Measurements from ENCODE around the gene SNAP47.

Gene SNAP47

DNA sequence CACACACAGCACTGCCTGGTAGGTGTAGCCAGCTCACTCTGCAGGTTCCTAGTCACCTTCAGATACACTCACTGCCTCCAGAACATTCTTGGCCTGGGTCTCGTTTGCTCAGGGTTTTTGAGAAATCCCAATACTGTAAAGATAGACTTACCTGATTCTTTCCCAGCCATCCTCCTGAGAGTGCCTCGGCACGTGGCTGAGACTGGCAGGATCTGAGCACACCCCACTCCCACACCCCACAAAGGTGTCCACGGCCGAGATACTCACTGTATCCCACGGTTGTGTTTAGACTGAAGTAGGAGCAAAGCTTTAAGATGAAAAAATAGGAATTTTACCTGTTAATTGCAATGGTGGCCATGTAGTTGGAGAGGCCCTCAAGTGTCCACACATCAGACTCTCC lies 33.4 kb downstream of the SNAP47 start:
- no peak for DNase-seq (ENCODE audit: low read depth)
- no peak overlapping the region for H3K4me3 ChIP-seq (ENCODE audit: control insufficient read depth, low read depth, low read length)
- TF ChIP-seq, protein P1, sequence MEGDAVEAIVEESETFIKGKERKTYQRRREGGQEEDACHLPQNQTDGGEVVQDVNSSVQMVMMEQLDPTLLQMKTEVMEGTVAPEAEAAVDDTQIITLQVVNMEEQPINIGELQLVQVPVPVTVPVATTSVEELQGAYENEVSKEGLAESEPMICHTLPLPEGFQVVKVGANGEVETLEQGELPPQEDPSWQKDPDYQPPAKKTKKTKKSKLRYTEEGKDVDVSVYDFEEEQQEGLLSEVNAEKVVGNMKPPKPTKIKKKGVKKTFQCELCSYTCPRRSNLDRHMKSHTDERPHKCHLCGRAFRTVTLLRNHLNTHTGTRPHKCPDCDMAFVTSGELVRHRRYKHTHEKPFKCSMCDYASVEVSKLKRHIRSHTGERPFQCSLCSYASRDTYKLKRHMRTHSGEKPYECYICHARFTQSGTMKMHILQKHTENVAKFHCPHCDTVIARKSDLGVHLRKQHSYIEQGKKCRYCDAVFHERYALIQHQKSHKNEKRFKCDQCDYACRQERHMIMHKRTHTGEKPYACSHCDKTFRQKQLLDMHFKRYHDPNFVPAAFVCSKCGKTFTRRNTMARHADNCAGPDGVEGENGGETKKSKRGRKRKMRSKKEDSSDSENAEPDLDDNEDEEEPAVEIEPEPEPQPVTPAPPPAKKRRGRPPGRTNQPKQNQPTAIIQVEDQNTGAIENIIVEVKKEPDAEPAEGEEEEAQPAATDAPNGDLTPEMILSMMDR (conservative IDR thresholded peaks at IDR 0.05; ENCODE audit: control insufficient read depth, insufficient read depth, low read depth, low read length), result no peak

DNA sequence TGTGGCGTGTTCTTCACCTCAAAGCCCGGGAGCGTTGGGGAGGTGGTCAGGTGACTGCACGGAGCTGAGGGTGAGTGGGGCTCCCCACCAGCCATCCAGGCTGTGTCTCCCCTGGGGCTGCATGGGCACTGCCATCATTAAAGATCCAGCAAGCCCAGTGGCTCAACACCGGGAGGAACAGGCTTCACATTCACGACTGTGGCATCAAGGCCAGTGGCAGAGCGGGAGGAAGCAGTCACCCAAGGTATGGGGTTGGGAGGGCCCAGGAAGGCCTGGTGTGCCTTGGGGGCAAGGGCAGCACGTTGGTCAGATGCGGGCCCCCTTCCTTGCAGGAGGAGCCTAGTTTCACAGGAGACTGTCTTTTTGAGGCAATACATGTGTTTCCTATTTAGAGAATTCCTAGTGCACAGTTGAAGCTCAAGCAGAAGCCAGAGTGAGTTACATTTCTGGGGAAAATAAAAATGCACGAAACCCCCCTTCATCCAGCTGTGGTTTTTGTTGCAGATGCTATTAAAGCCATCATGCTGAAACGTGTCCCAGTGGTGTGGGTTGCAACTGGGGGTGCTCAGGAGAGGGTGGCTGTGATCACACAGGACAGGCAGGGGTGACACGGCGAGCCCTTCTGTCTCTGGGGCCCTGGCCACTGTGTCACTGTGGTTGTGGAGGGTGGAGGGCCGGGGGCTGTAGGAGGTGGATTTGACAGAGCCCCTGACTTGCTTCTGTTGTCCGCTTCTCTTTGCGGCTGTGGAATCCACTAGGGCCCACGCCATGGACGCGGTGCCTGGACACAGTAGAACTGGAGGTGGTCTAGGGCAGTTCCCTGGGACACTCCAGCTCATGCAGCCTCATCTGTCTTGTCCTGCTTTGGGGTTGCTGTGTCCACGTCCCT lies 34.1 kb downstream of the SNAP47 start:
- no peak overlapping the region for H3K4me3 ChIP-seq (ENCODE audit: control insufficient read depth, low read depth, low read length)
- TF ChIP-seq, protein P1 (conservative IDR thresholded peaks at IDR 0.05; ENCODE audit: control insufficient read depth, insufficient read depth, low read depth, low read length), result no peak
- no peak for DNase-seq (ENCODE audit: low read depth)

DNA sequence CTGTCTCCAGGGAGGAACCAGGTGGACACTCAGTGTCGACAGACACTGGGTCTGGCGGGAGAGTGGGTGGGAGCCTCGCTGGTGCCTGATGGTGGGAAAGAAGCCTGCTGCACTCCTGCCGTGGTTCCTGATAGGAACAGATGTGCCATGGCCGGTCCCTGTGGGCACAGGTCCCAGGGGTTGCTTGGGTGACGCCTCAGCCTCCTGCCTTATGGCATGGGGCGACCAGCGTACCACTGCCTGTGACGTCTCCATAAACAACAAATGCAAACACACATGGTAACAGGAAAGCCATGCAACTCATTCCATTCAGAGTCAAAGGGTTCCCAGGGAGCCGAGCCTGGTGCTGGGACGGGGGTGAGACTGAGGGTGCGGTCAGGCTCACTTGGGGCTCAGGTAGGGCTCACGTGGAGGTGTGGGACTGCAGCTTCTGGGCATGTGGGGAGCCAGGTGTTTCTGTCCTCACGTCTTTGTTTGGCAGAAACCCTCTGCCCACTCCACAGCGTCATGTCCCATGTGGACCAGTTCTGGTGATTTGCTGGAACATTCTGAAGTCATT lies 34.8 kb downstream of the SNAP47 start:
- DNase-seq (ENCODE audit: low read depth), result no peak
- no peak overlapping the region for H3K4me3 ChIP-seq (ENCODE audit: control insufficient read depth, low read depth, low read length)
- TF ChIP-seq, protein P1 (conservative IDR thresholded peaks at IDR 0.05; ENCODE audit: control insufficient read depth, insufficient read depth, low read depth, low read length), result no peak

DNA sequence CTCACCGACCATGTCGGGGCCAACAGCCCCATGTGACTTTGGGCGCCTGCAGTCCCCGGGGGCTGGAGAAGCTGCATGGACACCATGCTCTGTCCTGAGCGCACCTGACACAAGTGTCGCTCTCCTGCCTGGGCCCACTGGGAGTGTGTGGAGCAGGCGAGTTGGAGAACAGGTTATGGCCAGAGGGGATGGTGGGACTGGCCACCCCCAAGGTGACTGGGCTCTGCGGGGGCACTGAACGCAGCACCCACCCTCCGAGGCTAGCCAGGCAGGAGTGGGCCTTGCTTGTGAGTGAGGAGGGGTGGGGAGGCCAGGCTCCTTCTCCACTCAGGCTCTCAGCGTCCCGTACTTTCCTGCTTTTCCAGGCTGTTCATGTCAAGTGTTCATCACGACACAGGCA lies 35.6 kb downstream of the SNAP47 start:
- no peak for DNase-seq (ENCODE audit: low read depth)
- TF ChIP-seq, protein P1 (conservative IDR thresholded peaks at IDR 0.05; ENCODE audit: control insufficient read depth, insufficient read depth, low read depth, low read length), result no peak
- H3K4me3 ChIP-seq (ENCODE audit: control insufficient read depth, low read depth, low read length), result no peak overlapping the region

DNA sequence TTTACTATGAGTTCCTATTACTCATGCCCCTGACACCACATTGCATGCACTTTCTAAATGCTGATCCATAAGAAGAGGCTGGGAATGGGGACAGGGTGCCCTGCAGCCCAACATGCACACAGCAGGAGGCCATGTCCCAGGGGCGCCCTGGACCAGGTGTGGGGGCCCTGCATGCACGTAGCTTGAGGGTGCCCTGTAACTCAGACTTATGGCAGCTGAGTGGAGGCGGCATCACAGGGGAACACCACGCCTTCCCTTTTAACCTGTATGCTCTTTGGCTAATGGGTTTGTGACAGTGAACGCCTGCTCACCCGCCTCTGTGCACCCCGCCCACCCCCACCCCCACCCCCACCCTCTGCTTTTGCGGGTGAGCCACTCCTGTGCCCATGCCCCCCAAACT lies 36.1 kb downstream of the SNAP47 start:
- H3K4me3 ChIP-seq (ENCODE audit: control insufficient read depth, low read depth, low read length), result no peak overlapping the region
- DNase-seq (ENCODE audit: low read depth), result no peak
- TF ChIP-seq, protein P1 (conservative IDR thresholded peaks at IDR 0.05; ENCODE audit: control insufficient read depth, insufficient read depth, low read depth, low read length), result no peak

DNA sequence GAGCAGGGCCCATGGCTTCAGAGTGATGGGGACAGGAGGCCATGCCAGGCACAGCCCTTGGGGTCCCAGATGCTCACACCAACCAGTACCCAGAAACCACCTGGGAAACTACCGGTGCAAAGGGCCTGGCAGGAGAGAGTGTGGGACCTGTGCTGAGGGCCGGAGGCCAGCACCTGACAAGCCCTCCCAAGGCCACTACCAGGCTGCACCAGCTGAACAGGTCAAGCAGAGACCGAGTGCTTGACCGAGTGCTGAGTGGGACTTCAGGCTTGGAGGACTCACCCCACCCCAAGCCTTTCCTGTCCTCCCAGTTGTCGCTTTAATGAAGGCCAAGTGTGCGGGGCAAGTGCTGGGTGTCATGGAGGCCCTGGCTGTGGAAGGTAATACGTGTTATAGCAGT lies 36.5 kb downstream of the SNAP47 start:
- H3K4me3 ChIP-seq (ENCODE audit: control insufficient read depth, low read depth, low read length), result no peak overlapping the region
- DNase-seq (ENCODE audit: low read depth), result no peak
- TF ChIP-seq, protein P1 (conservative IDR thresholded peaks at IDR 0.05; ENCODE audit: control insufficient read depth, insufficient read depth, low read depth, low read length), result no peak
